HT-29 (cell line): ENCODE data around the gene SLC6A13. TPM values are rescaled to one million over a fixed set of nuclear protein-coding genes. Genes with fewer than 3 reads are reported as not detected.
"Not testable (repeated sequence)": the region's sequence is repeated elsewhere in the genome, so short reads cannot be mapped to it uniquely, and the experiment has no call there.

Source experiments
- DNase-seq: peaks from one replicate; pipeline ENCODE4 v3.0.0-alpha.2; 2015; ENCODE audit warnings: low spot score
- total RNA-seq: library from RNA; depleted of rRNA; stranded (reverse); fragments of >200 nt; shearing (Covaris generic); gene quantifications from 2 replicates; pipeline ENCODE4 v1.2.3, GENCODE V29; 2014

SLC6A13 gene
- total RNA-seq, 1 experiment from 2014 or later = not detected

- no peak for DNase-seq
Observed at GRCh38 chr12:197911-198695, 64.5 kb downstream of the SLC6A13 start.

- no peak for DNase-seq
Observed at GRCh38 chr12:197347-197746, 65.3 kb downstream of the SLC6A13 start.

- no peak for DNase-seq
Observed at GRCh38 chr12:196436-196835, 66.2 kb downstream of the SLC6A13 start.

- no peak for DNase-seq
Observed at GRCh38 chr12:195951-196350, 66.7 kb downstream of the SLC6A13 start.

GRCh38 chr12:195156-195555 lies 67.5 kb downstream of the SLC6A13 start:
- DNase-seq = no peak

GRCh38 chr12:194276-194675 lies 68.4 kb downstream of the SLC6A13 start:
- no peak for DNase-seq

- DNase-seq = no peak
Observed at GRCh38 chr12:193261-193660, 69.4 kb downstream of the SLC6A13 start.

GRCh38 chr12:191541-191940 lies 71.1 kb downstream of the SLC6A13 start:
- DNase-seq = no peak

- DNase-seq = no peak
Observed at GRCh38 chr12:190881-191280, 71.8 kb downstream of the SLC6A13 start.

GRCh38 chr12:189622-189962 lies 73.0 kb downstream of the SLC6A13 start:
- DNase-seq = no peak

GRCh38 chr12:188910-189621 lies 73.6 kb downstream of the SLC6A13 start:
- DNase-seq = no peak

GRCh38 chr12:187986-188909 lies 74.4 kb downstream of the SLC6A13 start:
- DNase-seq = not testable (repeated sequence)

GRCh38 chr12:186006-186625 lies 76.5 kb downstream of the SLC6A13 start:
- DNase-seq = no peak

- DNase-seq = no peak
Observed at GRCh38 chr12:185576-185955, 77.1 kb downstream of the SLC6A13 start.

GRCh38 chr12:184811-185575 lies 77.6 kb downstream of the SLC6A13 start:
- no peak for DNase-seq

GRCh38 chr12:182381-182892 lies 80.2 kb downstream of the SLC6A13 start:
- no peak for DNase-seq

- DNase-seq = no peak
Observed at GRCh38 chr12:181921-182320, 80.7 kb downstream of the SLC6A13 start.

- DNase-seq = no peak
Observed at GRCh38 chr12:180445-180844, 82.2 kb downstream of the SLC6A13 start.

GRCh38 chr12:179885-180284 lies 82.8 kb downstream of the SLC6A13 start:
- no peak for DNase-seq

GRCh38 chr12:179131-179884 lies 83.3 kb downstream of the SLC6A13 start:
- DNase-seq = no peak
